HT1080 (cell line): ENCODE measurements around the gene RPS6KA4. TPM values are rescaled to one million over a fixed set of nuclear protein-coding genes. Genes with fewer than 3 reads are reported as not detected.
A peak's percentile ranks its signal among the peaks of the same experiment; 100 is the strongest.

Experiments
- DNase-seq: peaks from one replicate; pipeline ENCODE4 v3.0.0-alpha.2; 2015; ENCODE audit warnings: low read depth
- total RNA-seq: library from RNA; depleted of rRNA; stranded (reverse); fragments of >200 nt; shearing (Covaris generic); gene quantifications from 2 replicates; pipeline ENCODE4 v1.2.3, GENCODE V29; 2014

The RPS6KA4 gene
- total RNA-seq, 1 experiment from 2014 or later = 86.9 TPM

- no peak for DNase-seq
Observed at GRCh38 chr11:64364435-64364834, 5.5 kb downstream of the RPS6KA4 start.

GRCh38 chr11:64364911-64365310 lies 5.9 kb downstream of the RPS6KA4 start:
- DNase-seq = no peak

GRCh38 chr11:64366751-64367150 lies 7.8 kb downstream of the RPS6KA4 start:
- DNase-seq = no peak

GRCh38 chr11:64367931-64368672 lies 9.1 kb downstream of the RPS6KA4 start:
- no peak for DNase-seq

GRCh38 chr11:64368673-64369074 lies 9.7 kb downstream of the RPS6KA4 start:
- DNase-seq = no peak

GRCh38 chr11:64369440-64370421 lies 10.8 kb downstream of the RPS6KA4 start:
- no peak for DNase-seq

GRCh38 chr11:64371201-64371600 lies 12.2 kb downstream of the RPS6KA4 start:
- DNase-seq = no peak

- DNase-seq = no peak
Observed at GRCh38 chr11:64372021-64372420, 13.1 kb downstream of the RPS6KA4 start.

- peak; percentile 74 for DNase-seq
Observed at GRCh38 chr11:64372802-64373597, 14.0 kb downstream of the RPS6KA4 start.

- DNase-seq = no peak
Observed at GRCh38 chr11:64373598-64373974, 14.6 kb downstream of the RPS6KA4 start.

- DNase-seq = no peak
Observed at GRCh38 chr11:64376071-64376470, 17.1 kb downstream of the RPS6KA4 start.

- no peak for DNase-seq
Observed at GRCh38 chr11:64378335-64378880, 19.4 kb downstream of the RPS6KA4 start.

- DNase-seq = no peak
Observed at GRCh38 chr11:64379160-64379559, 20.2 kb downstream of the RPS6KA4 start.

- DNase-seq = no peak
Observed at GRCh38 chr11:64379817-64380709, 21.1 kb downstream of the RPS6KA4 start.

GRCh38 chr11:64381350-64381749 lies 22.4 kb downstream of the RPS6KA4 start:
- no peak for DNase-seq

GRCh38 chr11:64382047-64382446 lies 23.1 kb downstream of the RPS6KA4 start:
- DNase-seq = no peak

GRCh38 chr11:64382586-64382985 lies 23.6 kb downstream of the RPS6KA4 start:
- no peak for DNase-seq

GRCh38 chr11:64383580-64383979 lies 24.6 kb downstream of the RPS6KA4 start:
- no peak for DNase-seq

- DNase-seq = no peak
Observed at GRCh38 chr11:64384028-64384737, 25.2 kb downstream of the RPS6KA4 start.
